A549 (cell line): ENCODE measurements around the gene CSTA. TPM values are rescaled to one million over a fixed set of nuclear protein-coding genes. Genes with fewer than 3 reads are reported as not detected.

ENCODE experiments used
- ATAC-seq, 2 experiments: fragments of 200-7000 bp in 1 of 2; fragments of >200 bp in 1 of 2; cut with Nextera tagmentation in 1 of 2; cut with Tn5 transposase in 1 of 2; 3 replicates each; pipeline versions ENCODE4 v1.8.0 to v1.9.1; 2018 to 2020; ENCODE audit warnings: mild to moderate bottlenecking in 1 of 2, moderate library complexity in 1 of 2
- CTCF ChIA-PET: fragments of 300-600 bp; sonication (Branson Sonifier 250); formaldehyde crosslinking; extraction: SDS; loops from one replicate; lab custom pipeline; 2021; ENCODE audit warnings: antibody characterized with exemption, inconsistent platforms; lab: Yijun Ruan, JAX
- POLR2A ChIA-PET: fragments of 350-600 bp; formaldehyde crosslinking; extraction: SDS; loops from one replicate; lab custom pipeline; 2021; ENCODE audit warnings: antibody characterized with exemption, inconsistent platforms; lab: Yijun Ruan, JAX
- DNase-seq, 2 experiments: peaks; one replicate each; pipeline versions ENCODE4 v3.0.0 to v3.0.0-alpha.2; 2011 to 2016; ENCODE audit warnings: low read depth in 1 of 2, low spot score in 1 of 2
- FAIRE-seq: peaks from 2 replicates; lab custom pipeline; 2011; peaks lifted over from hg19 to GRCh38; lab: Jason Lieb, UNC
- H3K27ac ChIP-seq, 2 experiments: fragments of >200 bp; sonication (Bioruptor Twin); formaldehyde crosslinking; 3 replicates each; pipeline ENCODE4 v1.5.1; 2016 to 2017
- H3K4me1 ChIP-seq: fragments of >200 bp; sonication (Bioruptor Twin); formaldehyde crosslinking; 3 replicates; pipeline ENCODE4 v1.6.1; 2016
- H3K4me2 ChIP-seq: fragments of >200 bp; sonication (Bioruptor Twin); formaldehyde crosslinking; 3 replicates; pipeline ENCODE4 v1.6.1; 2016
- H3K4me3 ChIP-seq: fragments of >200 bp; sonication (Bioruptor Twin); formaldehyde crosslinking; 3 replicates; pipeline ENCODE4 v1.5.1; 2016
- H3K9me3 ChIP-seq: fragments of >200 bp; sonication (Bioruptor Twin); formaldehyde crosslinking; 3 replicates; pipeline ENCODE4 v1.6.1; 2016
- EHF ChIP-seq: fragments of 250-450 bp; sonication (Bioruptor Pico); IDR thresholded peaks from 2 replicates; pipeline ENCODE4 v1.5.0; 2020; ENCODE audit warnings: mild to moderate bottlenecking
- EP300 ChIP-seq, 2 experiments: fragments of >200 bp; sonication (Bioruptor Twin); formaldehyde crosslinking; IDR thresholded peaks; 2 replicates in 1 of 2; 3 replicates in 1 of 2; pipeline ENCODE4 v1.6.1; 2016 to 2017
- ESRRA ChIP-seq: fragments of 150-350 bp; IDR thresholded peaks from 2 replicates; pipeline ENCODE4 v1.6.1; 2014; ENCODE audit warnings: mild to moderate bottlenecking, low read length, borderline replicate concordance
- FOSL2 ChIP-seq, 2 experiments: fragments of 450-650 bp in 1 of 2; fragments of >200 bp in 1 of 2; sonication (Bioruptor Twin) in 1 of 2; formaldehyde crosslinking; IDR thresholded peaks; 2 replicates each; pipeline versions ENCODE4 v1.5.0 to v1.6.1; 2016 to 2020; ENCODE audit warnings: mild to moderate bottlenecking in 1 of 2, moderate library complexity in 1 of 2
- HOXA7 ChIP-seq: fragments of 250-450 bp; sonication (Bioruptor Pico); IDR thresholded peaks from 2 replicates; pipeline ENCODE4 v1.5.0; 2020; ENCODE audit warnings: mild to moderate bottlenecking, moderate library complexity
- HOXB5 ChIP-seq: fragments of 250-450 bp; sonication (Bioruptor Pico); IDR thresholded peaks from 2 replicates; pipeline ENCODE4 v1.5.0; 2020; ENCODE audit warnings: mild to moderate bottlenecking, moderate library complexity
- MAFK ChIP-seq: fragments of 450-650 bp; IDR thresholded peaks from 2 replicates; pipeline ENCODE4 v1.6.1; 2014; ENCODE audit not compliant: partially characterized antibody
- NPAS2 ChIP-seq: fragments of 250-450 bp; sonication (Bioruptor Pico); IDR thresholded peaks from 2 replicates; pipeline ENCODE4 v1.8.0; 2022; ENCODE audit warnings: mild to moderate bottlenecking, moderate library complexity, borderline replicate concordance
- PHF8 ChIP-seq: fragments of 200-600 bp; sonication (generic); IDR thresholded peaks from 2 replicates; pipeline ENCODE4 v1.6.1; 2016; ENCODE audit warnings: low read depth, mild to moderate bottlenecking, antibody characterized with exemption, moderate library complexity, borderline replicate concordance
- RAD21 ChIP-seq, 2 experiments: fragments of >200 bp in 1 of 2; sonication (Bioruptor Twin) in 1 of 2; formaldehyde crosslinking in 1 of 2; IDR thresholded peaks in 1 of 2; conservative IDR thresholded peaks in 1 of 2; 2 replicates in 1 of 2; 3 replicates in 1 of 2; pipeline ENCODE4 v1.6.1; 2012 to 2018; ENCODE audit warnings: inconsistent platforms in 1 of 2
- RCOR1 ChIP-seq: fragments of 150-350 bp; IDR thresholded peaks from 2 replicates; pipeline ENCODE4 v1.6.1; 2014; ENCODE audit warnings: antibody characterized with exemption, low read length, low read depth
- RNF2 ChIP-seq: fragments of 200-600 bp; sonication (generic); IDR thresholded peaks from 2 replicates; pipeline ENCODE4 v1.6.1; 2016; ENCODE audit warnings: low read depth, mild to moderate bottlenecking, antibody characterized with exemption, moderate library complexity, borderline replicate concordance
- ZC3H11A ChIP-seq: fragments of 450-650 bp; IDR thresholded peaks from 2 replicates; pipeline ENCODE4 v1.6.1; 2014; ENCODE audit warnings: antibody characterized with exemption, mild to moderate bottlenecking
- WGBS: methylation state at CpG from one replicate; pipeline ENCODE4 v1.1.6; 2017; ENCODE audit errors: missing lambda C conversion rate; 5-methylcytosine and 5-hydroxymethylcytosine counted together
- polyA plus RNA-seq, 4 experiments: library from polyadenylated mRNA; depleted of rRNA in 3 of 4; stranded (reverse); fragments of >200 nt; fragmentation: RNase III in 1 of 4; extraction: RNeasy Plus Mini Kit Qiagen cat#74134 plus additional on column Dnase treatment in 1 of 4; gene quantifications; 2 replicates in 3 of 4; 3 replicates in 1 of 4; pipeline ENCODE4 v1.2.3, GENCODE V29; 2011 to 2017
- TF ChIP-seq, protein P1 (sequence below): fragments of 250-450 bp; sonication (Bioruptor Pico); IDR thresholded peaks from 2 replicates; pipeline ENCODE4 v1.5.0; 2021; ENCODE audit warnings: mild to moderate bottlenecking, moderate library complexity, borderline replicate concordance
- TF ChIP-seq, protein P2 (sequence below): fragments of >200 bp; sonication (Bioruptor Twin); formaldehyde crosslinking; IDR thresholded peaks from 3 replicates; pipeline ENCODE4 v1.6.1; 2016
- TF ChIP-seq, protein P3 (sequence below): IDR thresholded peaks from 2 replicates; pipeline ENCODE4 v1.6.1; 2012

Gene CSTA
- polyA plus RNA-seq, 2 of the 4 experiments (the other 2 are of a cell fraction) = 0.41 to 7.8 TPM

DNA sequence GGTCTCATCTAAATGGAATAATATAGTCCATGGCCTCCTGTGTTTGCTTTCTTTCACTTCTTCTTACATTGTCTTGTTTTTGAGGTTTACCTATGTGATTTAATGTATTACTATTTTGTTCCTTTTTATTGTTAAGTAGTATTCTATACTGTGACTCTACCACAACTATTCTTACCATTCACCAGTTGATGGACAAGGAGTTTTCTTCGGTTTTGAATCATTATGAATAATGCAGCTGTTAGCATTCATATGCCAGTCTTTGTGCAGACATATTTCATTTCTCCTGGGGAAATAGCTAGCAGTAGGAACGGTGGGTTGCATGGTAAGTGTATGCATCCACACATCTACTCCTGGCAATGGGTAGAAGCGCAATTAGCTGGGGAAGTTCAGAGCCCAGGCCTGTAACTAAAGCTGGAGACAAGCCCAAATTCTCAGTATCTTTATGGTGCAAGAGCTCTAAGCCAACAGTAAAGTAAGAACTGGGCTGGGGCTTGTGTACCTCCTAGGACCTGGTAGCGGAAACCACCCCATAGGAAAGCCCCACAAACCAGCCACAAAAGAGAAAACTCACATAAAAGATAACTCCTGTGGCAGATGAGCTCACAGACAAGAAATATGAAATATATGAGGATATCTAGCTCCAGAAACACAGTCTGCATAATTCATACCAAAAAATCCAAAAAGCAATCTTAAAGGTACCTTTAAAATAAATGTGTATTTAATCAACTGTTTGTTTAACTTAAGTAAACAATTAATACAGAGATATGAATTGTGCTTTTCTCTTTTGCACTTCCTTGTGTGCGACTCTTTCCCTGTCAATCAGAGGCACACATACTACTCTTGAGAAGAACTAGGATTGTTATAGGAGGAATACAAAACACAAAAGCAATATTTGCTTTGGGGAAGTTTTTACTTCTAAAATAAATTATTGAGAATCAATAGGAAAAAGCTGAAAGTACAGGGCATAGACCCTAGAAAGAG lies 2.7 kb upstream of the CSTA start:
- H3K4me1 ChIP-seq = peaks cover 14% of the 10 kb centered on the region; the same call in 1 of the 3 replicates
- H3K9me3 ChIP-seq = no peaks in the 10 kb centered on the region; the same call in 2 of the 3 replicates
- FAIRE-seq = no peak
- H3K4me3 ChIP-seq = no peak overlapping the region
- no peak for ATAC-seq
- ChIA-PET CTCF (interaction anchor here (1.2 kb wide), 1 partner anchor 10 kb away, joined by 3 read pairs; no protein-coding TSS in a partner anchor), POLR2A (no interaction called here)
- H3K4me2 ChIP-seq = no peak overlapping the region
- TF ChIP-seq ESRRA = no peak
- TF ChIP-seq RAD21 (conservative IDR thresholded peaks at IDR 0.05 in 1 of 2, IDR thresholded peaks at IDR 0.05 in 1 of 2) = no peak
- TF ChIP-seq HOXB5 (CRISPR knock-in tag) = no peak
- no peak for TF ChIP-seq MAFK
- TF ChIP-seq ZC3H11A = no peak
- TF ChIP-seq, protein P1, sequence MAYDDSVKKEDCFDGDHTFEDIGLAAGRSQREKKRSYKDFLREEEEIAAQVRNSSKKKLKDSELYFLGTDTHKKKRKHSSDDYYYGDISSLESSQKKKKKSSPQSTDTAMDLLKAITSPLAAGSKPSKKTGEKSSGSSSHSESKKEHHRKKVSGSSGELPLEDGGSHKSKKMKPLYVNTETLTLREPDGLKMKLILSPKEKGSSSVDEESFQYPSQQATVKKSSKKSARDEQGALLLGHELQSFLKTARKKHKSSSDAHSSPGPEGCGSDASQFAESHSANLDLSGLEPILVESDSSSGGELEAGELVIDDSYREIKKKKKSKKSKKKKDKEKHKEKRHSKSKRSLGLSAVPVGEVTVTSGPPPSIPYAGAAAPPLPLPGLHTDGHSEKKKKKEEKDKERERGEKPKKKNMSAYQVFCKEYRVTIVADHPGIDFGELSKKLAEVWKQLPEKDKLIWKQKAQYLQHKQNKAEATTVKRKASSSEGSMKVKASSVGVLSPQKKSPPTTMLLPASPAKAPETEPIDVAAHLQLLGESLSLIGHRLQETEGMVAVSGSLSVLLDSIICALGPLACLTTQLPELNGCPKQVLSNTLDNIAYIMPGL (CRISPR knock-in tag) = no peak
- TF ChIP-seq, protein P2, sequence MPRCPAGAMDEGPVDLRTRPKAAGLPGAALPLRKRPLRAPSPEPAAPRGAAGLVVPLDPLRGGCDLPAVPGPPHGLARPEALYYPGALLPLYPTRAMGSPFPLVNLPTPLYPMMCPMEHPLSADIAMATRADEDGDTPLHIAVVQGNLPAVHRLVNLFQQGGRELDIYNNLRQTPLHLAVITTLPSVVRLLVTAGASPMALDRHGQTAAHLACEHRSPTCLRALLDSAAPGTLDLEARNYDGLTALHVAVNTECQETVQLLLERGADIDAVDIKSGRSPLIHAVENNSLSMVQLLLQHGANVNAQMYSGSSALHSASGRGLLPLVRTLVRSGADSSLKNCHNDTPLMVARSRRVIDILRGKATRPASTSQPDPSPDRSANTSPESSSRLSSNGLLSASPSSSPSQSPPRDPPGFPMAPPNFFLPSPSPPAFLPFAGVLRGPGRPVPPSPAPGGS = no peak
- TF ChIP-seq RCOR1 = no peak
- no peak for TF ChIP-seq RNF2
- no peak for TF ChIP-seq NPAS2 (CRISPR knock-in tag)
- TF ChIP-seq EHF (CRISPR knock-in tag) = no peak
- TF ChIP-seq, protein P3, sequence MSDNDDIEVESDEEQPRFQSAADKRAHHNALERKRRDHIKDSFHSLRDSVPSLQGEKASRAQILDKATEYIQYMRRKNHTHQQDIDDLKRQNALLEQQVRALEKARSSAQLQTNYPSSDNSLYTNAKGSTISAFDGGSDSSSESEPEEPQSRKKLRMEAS = no peak
- DNase-seq = no peak
- H3K27ac ChIP-seq = no peak overlapping the region
- WGBS = 45% methylated on average over 5 of the region's 5 CpGs

- H3K27ac ChIP-seq = no peak overlapping the region
- no peaks in the 10 kb centered on the region for H3K9me3 ChIP-seq
- FAIRE-seq (no peak), DNase-seq (no peak), ATAC-seq (no peak)
- POLR2A ChIA-PET = no interaction called here
- WGBS = 96% methylated on average over 3 of the region's 3 CpGs
- no peak overlapping the region for H3K4me2 ChIP-seq
- H3K4me1 ChIP-seq = peaks cover 14% of the 10 kb centered on the region; the same call in 1 of the 3 replicates
- CTCF ChIA-PET = no interaction called here
- TF ChIP-seq, protein P1 (CRISPR knock-in tag) = no peak
- TF ChIP-seq EP300 (IDR thresholded peaks at IDR 0.05) (no peak), PHF8 (no peak), RNF2 (no peak), FOSL2 (IDR thresholded peaks at IDR 0.05) (no peak), FOSL2 (CRISPR knock-in tag; IDR thresholded peaks at IDR 0.05) (no peak), HOXA7 (no peak), NPAS2 (CRISPR knock-in tag) (no peak)
- TF ChIP-seq, protein P2 = no peak
- no peak overlapping the region for H3K4me3 ChIP-seq
These were observed 721 bp downstream of the CSTA start for GRCh38 chr3:122325769-122326168.
